ENCODE results near the gene MARCHF3. TPM values are rescaled to one million over a fixed set of nuclear protein-coding genes. Genes with fewer than 3 reads are reported as not detected.

Gene MARCHF3
- total RNA-seq, 1 donor from 2014 or later: 21.9 TPM

- intact Hi-C loops (cut with micrococcal nuclease): no loop called here
- H3K27me3 Mint-ChIP-seq: no peaks in the 10 kb centered on the region
- POLR2A ChIA-PET: interaction anchor here (0.8 to 1.2 kb wide), 2 partner anchors 237 to 392 kb away, joined by 3 read pairs; no protein-coding TSS in a partner anchor
These were observed 193.1 kb downstream of the MARCHF3 start for GRCh38 chr5:126837242-126837641.

GRCh38 chr5:126836778-126837177 lies 193.6 kb downstream of the MARCHF3 start:
- Mint-ChIP-seq H3K4me1 (no peaks in the 10 kb centered on the region), H3K27ac (no peak overlapping the region), H3K36me3 (ENCODE audit: low read depth) (peaks cover 37% of the 10 kb centered on the region), H3K9me3 (no peaks in the 10 kb centered on the region), H3K27me3 (no peaks in the 10 kb centered on the region), H3K4me3 (no peak overlapping the region)
- ChIA-PET CTCF (interaction anchor here (0.7 to 1.6 kb wide), 3 partner anchors 58 to 477 kb away, joined by 3 to 18 read pairs (median 3); no protein-coding TSS in a partner anchor), POLR2A (interaction anchor here (1.2 kb wide), 1 partner anchor 237 kb away, joined by 3 read pairs; no protein-coding TSS in a partner anchor)
- TF ChIP-seq CTCF (IDR thresholded peaks at IDR 0.05): no peak
- intact Hi-C loops (cut with micrococcal nuclease): no loop called here
- ATAC-seq (ENCODE audit: low read depth) (no peak), DNase-seq (no peak)

More at GRCh38 chr5:126837242-126837641, 193.1 kb downstream of the MARCHF3 start:
- TF ChIP-seq CTCF (IDR thresholded peaks at IDR 0.05): no peak
- H3K27ac Mint-ChIP-seq: no peak overlapping the region
- no peak for DNase-seq
- H3K4me1 Mint-ChIP-seq: no peaks in the 10 kb centered on the region
- H3K9me3 Mint-ChIP-seq: no peaks in the 10 kb centered on the region
- CTCF ChIA-PET: interaction anchor here (0.7 to 1.6 kb wide), 8 partner anchors 59 to 656 kb away, joined by 3 to 18 read pairs (median 4); no protein-coding TSS in a partner anchor
- H3K4me3 Mint-ChIP-seq: no peak overlapping the region
- peaks cover 37% of the 10 kb centered on the region for H3K36me3 Mint-ChIP-seq (ENCODE audit: low read depth)
- ATAC-seq (ENCODE audit: low read depth): no peak

DNA sequence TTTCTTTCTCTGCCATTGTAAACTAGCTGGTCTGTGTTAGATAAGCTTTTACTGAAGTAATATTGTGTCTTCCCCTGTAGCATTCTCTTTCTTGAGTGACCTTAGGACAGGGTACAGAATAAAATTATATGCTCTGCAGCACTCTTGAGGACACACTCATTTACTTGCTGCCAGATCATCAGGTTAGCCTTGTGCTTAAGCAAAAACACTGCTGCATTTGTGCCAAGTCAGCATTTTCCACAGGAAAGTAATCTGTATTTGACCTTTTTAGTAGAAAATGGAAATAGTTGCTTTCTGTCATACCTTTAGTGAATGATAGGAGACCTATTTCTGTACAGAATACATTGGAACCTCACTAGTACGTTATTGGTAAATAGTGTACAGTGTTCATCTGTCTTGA lies 199.2 kb downstream of the MARCHF3 start:
- POLR2A ChIA-PET: interaction anchor here (1.0 kb wide), 1 partner anchor 15 kb away, joined by 4 read pairs; no protein-coding TSS in a partner anchor
- intact Hi-C loops (cut with micrococcal nuclease): no loop called here

DNA sequence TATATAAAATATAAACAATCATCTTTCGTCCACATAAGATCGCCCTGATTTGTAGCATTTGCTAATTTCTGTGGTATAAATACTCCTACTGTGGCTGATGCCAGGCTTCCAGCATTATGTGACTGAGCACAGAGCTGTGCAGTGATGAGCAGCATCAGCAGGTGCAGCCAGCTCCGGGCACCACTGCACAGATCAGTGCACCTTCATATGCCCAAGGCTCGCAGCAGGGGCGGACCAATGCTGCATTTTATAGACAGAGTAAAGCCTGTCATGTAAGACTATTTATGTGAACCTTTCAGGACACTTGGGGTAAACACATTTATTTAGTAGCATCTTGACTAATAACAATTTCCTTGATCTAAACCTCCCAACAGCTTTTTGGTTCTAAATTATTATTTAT lies 200.3 kb downstream of the MARCHF3 start:
- no peak for TF ChIP-seq CTCF (IDR thresholded peaks at IDR 0.05)
- H3K4me3 Mint-ChIP-seq: no peak overlapping the region
- H3K27me3 Mint-ChIP-seq: no peaks in the 10 kb centered on the region
- DNase-seq (no peak), ATAC-seq (ENCODE audit: low read depth) (peak; percentile 31)
- no peak overlapping the region for H3K27ac Mint-ChIP-seq
- H3K9me3 Mint-ChIP-seq: no peaks in the 10 kb centered on the region
- ChIA-PET POLR2A (no interaction called here), CTCF (no interaction called here)
- intact Hi-C loops (cut with micrococcal nuclease): no loop called here
- H3K36me3 Mint-ChIP-seq (ENCODE audit: low read depth): peaks cover 71% of the 10 kb centered on the region
- H3K4me1 Mint-ChIP-seq: no peaks in the 10 kb centered on the region

More for the DNA sequence above, 199.2 kb downstream of the MARCHF3 start:
- TF ChIP-seq CTCF (IDR thresholded peaks at IDR 0.05): no peak
- H3K4me3 Mint-ChIP-seq: no peak overlapping the region
- H3K9me3 Mint-ChIP-seq: no peaks in the 10 kb centered on the region
- no peak for DNase-seq
- CTCF ChIA-PET: no interaction called here
- no peaks in the 10 kb centered on the region for H3K27me3 Mint-ChIP-seq
- H3K36me3 Mint-ChIP-seq (ENCODE audit: low read depth): peaks cover 69% of the 10 kb centered on the region
- ATAC-seq (ENCODE audit: low read depth): no peak
- no peak overlapping the region for H3K27ac Mint-ChIP-seq
- H3K4me1 Mint-ChIP-seq: no peaks in the 10 kb centered on the region

DNA sequence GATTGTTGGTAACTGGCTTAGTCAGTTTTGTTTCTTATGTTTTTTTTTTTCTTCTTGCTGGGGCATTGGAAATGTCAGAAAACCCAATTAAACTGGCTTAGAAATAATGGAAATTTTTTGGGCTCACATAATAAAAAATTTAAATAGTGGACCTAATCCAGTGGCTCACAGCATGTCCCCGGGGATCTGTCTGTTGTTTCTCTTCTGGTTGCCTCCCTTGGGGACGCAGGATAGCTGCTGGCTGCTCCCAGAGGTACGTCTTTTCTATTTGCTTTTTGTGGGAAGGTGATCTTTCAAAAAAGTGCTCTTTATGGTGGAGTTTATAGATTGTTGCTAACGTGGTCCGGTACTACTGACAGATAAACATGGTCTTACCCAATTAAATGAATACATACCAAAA lies 201.3 kb downstream of the MARCHF3 start:
- no peak for DNase-seq
- intact Hi-C loops (cut with micrococcal nuclease): no loop called here
- H3K9me3 Mint-ChIP-seq: no peaks in the 10 kb centered on the region
- peaks cover 71% of the 10 kb centered on the region for H3K36me3 Mint-ChIP-seq (ENCODE audit: low read depth)
- no peaks in the 10 kb centered on the region for H3K4me1 Mint-ChIP-seq
- H3K27me3 Mint-ChIP-seq: no peaks in the 10 kb centered on the region
- H3K27ac Mint-ChIP-seq: no peak overlapping the region
- ATAC-seq (ENCODE audit: low read depth): no peak
- no peak overlapping the region for H3K4me3 Mint-ChIP-seq
- TF ChIP-seq CTCF (IDR thresholded peaks at IDR 0.05): no peak
- ChIA-PET CTCF (no interaction called here), POLR2A (no interaction called here)
